GM11168 (cell line): ENCODE data around the gene CDC42BPB.
"Not testable (repeated sequence)": the region's sequence is repeated elsewhere in the genome, so short reads cannot be mapped to it uniquely, and the experiment has no call there.

Experiments
- in situ Hi-C: fragments of 300-500 bp; cut with MboI; formaldehyde crosslinking; loops from one replicate; pipeline ENCODE4 v1.12.0; 2022; ENCODE audit warnings: low sequenced_read_pairs; ENCODE audit not compliant: unreplicated experiment

Gene CDC42BPB

DNA sequence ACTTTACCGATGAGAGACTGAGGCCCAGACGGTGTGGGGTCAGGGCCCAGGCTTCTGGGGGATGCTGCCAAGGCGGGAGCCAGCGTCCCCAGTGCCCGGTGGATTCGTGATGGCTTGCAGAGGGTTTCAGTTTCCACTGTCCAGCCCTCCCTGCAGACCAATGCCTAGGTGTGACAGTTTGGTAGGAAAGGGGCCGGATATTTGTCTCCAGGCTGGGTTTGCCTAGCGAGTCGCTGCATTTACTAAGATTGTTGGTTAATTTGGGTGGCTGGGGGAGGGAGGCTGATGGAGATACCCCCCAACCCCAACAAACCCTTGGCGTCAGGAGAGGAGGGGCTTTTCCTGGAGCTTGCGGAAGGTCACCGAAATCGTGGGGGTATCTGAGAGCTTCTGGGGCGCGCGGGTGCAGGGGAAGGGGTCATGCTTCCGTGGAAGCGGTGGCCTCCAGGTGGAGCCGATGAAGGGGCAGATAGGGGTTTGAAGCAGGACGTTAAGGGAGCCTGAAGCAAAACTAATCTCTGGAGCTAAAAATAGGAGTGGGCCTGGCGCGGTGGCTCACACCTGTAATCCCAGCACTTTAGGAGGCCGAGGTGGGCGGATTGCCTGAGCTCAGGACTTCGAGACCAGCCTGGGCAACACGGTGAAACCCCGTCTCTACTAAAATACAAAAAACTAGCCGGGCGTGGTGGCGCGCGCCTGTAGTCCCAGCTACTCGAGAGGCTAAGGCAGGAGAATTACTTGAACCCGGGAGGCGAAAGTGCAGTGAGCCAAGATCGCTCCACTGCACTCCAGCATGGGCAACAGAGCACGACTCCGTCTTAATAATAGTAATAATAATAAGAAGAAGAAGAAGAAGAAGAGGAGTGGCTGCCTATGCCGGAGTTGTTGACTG is 1.1 kb upstream of the CDC42BPB start:
- in situ Hi-C loops, result no loop called here

DNA sequence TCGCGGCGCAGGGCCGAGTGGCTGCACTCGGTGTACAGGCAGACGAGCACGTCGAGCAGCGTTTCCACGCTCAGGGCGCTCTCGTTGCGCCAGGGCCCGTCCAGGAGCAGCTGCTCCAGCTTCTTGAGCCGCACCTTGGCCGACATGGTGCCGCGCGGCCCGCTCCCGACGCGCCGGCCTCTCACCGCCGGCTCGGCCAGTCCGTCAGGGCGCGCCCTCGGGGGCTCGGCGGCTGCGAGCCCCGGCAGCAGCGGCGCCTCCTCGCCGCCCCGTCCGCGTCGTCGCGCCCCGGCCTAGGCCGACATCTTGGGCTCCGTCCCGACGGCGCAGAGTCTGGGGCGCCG is 349 bp downstream of the CDC42BPB start:
- in situ Hi-C loops, result no loop called here

DNA sequence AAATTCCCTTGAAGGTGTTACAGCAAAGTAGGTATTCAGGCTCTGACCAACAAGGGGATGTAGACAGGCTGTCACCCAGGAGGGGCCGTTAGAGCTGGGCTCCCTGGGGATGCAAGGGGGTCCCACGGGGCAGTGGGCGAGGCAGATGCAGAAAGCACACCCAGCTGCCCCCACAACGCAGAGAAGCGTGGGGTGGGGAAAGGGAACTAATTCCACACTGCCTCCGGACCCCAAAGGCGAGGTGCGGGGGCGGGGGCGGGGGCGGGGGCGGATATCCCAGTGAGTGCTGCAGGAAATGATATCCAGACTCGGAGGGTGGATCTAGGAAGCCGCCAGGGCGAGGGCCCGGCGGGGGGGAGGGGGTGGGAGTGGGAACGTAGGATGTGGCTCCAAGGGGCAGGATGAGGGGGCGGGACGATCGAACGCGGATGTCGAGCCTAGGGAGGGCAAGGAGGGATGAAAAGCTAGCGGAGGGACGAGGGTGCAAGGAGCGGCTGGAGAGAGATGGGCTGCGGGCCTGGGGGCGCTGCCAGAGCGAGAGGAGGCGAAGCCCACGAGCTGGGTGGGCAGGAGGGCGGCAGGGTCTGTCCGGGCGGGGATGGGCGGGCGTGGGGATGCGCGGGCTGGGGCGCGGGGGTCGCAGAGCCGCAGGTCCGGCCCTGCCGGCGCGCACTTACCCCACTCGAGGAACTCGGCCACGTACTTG is 874 bp downstream of the CDC42BPB start:
- in situ Hi-C loops, result no loop called here

DNA sequence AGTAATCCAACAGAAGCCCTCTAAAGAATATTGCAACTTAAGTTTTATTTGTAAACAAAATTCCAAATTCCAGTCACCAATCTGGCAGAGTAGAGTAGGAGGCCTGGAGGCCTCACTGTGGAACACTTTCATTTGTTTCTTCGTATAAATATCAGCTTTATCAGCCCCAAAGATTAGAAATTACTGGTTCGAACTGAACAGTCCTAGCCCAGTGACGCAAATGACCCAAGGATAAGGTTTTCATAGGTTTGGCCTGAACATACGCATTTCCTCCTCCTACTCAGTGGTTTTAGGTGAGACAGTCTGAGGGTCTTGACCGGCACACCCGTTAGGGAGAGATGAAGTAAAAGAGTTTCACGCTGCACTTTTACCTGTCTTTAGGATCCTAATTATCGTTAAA is 1.7 kb downstream of the CDC42BPB start:
- in situ Hi-C loops, result no loop called here

DNA sequence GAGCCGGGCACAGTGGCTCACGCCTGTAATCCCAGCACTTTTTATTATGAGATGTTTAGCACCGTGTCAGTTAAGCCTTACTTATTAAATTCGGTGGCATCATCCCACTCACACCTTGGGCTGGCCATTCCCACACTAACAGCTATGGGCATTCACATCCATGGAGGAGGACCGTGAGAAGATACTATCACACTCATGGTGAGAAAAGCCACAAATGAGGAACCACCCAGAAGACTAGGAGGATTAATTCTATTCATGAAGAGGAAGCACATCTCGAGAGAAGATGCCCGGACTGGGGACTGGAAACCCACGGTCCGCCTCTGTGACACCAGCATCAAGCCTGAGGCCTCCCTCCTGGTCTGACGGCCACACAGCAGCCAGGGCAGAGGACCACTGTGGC is 4.9 kb downstream of the CDC42BPB start:
- in situ Hi-C loops, result no loop called here

DNA sequence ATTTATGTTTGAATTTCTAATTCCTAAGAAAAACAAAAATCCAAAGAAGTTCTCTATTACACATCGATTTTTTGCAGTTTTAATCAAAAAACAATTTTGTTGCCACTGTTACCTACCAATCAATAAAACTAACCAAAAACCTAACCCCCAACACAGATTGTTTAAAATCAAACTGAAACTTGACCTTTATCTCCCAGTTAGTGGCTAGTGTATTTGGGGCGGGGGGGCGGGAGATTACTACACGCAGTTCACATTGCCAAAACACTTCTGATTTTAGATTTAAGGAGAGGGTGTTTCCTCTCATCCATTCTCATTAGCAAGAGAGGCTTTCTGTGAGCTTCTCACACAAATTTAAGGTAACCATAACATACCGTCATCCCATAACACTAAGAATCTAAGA is 6.4 kb downstream of the CDC42BPB start:
- in situ Hi-C loops, result no loop called here

DNA sequence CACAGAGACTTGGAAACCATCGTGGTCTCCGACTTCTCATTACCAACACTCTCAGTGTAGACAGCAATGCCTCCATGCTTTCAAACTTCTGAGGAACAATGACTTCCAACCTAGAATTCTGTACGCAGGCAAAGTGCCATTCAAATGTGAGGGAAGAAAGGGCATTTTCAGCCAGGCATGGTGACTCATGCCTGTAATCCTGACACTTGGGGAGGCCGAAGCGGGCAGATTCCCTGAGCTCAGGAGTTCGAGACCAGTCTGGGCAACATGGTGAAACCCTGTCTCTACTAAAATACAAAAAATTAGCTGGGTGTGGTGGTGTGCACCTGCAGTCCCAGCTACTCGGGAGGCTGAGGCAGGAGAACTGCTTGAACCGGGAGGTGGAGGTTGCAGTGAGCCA is 9.9 kb downstream of the CDC42BPB start:
- in situ Hi-C loops, result not testable (repeated sequence)

DNA sequence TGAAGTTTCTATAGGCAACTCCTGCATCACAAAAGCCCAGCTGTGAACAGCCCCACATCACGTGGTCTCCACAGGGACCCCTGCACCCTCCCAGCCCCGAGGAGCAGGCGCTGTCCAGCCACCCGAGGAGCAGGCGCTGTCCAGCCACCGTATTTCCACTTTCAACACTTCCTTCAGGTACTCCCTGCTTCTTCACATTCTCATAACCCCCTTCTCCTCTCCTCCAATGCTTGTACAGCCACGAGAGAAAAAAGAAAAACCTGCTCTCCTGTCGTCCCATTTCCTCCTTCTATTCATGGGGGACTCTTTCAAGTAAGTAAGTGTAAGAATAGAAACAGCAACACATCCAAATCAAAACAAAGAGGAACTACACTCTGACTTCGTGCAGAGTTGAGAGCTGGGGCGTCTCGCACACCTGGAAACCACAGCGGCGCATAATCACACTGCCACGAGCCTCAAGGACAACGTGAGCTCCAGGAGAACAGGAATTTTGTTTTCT is 11.9 kb downstream of the CDC42BPB start:
- in situ Hi-C loops, result no loop called here

DNA sequence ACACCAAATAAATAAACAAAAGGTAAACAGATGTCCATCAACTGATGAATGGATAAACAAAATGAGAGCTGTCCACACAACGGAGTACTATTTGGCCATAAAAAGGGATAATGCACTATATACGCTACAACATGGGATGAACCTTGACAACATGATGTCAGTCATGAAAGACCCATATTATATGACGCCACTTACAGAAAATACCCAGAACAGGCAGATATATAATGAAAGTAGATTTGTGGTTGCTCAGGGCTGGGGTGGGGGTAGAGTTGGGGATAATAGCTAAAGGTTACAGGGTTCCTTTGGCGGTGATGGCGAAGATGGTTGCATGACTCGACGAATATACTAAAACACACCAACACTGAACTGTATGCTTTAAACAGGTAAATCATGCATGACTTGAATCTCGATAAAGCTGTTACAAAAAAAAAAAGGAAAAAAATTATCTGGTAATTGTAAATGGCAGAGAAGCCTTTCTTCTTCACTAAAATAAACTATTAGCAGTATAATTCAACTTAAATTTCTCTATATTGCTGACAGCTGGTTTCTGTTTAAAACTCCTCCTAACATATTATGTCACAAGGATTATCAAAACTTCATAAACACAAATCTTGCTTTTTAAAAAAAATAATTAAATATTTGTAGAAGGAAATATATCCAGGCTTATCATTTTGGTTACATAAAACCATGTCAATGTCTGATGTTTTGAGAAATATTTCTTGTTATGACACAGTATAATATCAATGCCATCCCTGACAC is 13.9 kb downstream of the CDC42BPB start:
- in situ Hi-C loops, result no loop called here

DNA sequence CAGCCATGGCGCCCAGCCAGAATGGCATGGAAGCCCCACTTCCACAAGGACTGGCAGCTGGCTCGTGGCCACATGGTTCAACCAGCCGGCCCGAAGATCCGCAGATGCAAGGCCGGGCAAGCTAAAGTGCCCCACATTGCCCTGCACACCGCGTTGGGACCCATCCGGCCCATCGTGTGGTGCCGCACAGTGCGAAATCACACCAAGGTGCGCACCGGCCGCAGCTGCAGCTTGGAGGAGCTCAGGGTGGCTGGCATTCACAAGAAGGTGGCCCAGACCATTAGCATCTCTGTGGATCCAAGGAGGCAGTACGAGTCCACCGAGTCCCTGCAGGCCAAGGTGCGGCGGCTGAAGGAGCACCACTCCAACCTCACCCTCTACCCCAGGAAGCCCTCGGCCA is 15.9 kb downstream of the CDC42BPB start:
- in situ Hi-C loops, result no loop called here

DNA sequence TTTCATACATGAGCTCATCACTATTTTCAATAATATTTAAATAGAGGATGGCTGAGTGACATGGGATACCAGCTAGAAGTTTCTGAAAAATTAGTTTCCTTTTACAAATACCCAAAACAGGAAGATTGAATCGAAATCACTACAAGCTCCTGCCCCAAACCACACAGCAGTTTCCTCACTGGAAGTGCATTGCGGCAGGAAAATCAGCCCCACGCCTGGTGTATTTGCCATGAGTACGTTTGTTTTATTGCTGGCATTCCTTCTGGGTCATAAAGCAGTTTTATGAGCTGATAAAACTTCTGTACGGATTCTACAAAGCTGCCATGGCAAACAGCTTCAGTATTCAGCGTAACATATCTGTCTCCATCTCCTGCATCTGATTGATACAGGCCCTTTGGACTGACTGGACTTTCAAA is 23.7 kb downstream of the CDC42BPB start:
- in situ Hi-C loops, result no loop called here

DNA sequence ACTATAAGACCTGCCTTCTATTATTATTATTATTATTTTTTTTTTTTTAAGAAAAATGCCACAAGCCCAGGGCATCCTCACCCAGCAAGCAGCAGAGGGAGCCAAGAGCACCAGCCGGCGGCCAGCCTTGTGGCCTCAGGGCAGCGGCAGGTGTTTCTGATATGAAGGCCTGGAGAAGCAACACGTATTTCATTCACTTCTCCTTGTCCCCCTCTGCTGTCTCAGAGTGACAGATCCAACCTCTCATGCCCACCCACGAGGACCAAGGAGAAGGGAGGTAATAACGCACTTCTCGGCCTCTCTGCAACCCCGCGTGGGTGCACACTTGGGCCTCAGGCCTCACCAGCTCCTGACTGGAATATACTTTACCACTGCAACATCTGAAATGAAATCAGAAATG is 25.4 kb downstream of the CDC42BPB start:
- in situ Hi-C loops, result no loop called here

DNA sequence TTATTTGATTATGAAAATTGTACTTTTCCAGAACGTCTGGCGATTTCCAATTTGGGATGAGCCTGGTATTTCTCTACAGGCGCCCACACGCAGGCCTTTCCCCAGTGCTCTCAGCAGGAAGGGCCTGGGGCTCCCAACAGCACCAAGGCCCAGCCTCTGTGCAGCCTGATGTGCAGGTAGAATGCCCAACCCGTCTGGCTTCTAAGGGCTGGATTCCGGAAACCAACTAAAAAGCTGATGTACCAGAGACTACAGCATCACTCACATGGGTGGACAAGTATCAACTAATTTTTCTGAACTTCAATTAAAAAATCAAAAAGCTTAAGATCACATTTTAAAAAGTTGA is 25.8 kb downstream of the CDC42BPB start:
- in situ Hi-C loops, result no loop called here

DNA sequence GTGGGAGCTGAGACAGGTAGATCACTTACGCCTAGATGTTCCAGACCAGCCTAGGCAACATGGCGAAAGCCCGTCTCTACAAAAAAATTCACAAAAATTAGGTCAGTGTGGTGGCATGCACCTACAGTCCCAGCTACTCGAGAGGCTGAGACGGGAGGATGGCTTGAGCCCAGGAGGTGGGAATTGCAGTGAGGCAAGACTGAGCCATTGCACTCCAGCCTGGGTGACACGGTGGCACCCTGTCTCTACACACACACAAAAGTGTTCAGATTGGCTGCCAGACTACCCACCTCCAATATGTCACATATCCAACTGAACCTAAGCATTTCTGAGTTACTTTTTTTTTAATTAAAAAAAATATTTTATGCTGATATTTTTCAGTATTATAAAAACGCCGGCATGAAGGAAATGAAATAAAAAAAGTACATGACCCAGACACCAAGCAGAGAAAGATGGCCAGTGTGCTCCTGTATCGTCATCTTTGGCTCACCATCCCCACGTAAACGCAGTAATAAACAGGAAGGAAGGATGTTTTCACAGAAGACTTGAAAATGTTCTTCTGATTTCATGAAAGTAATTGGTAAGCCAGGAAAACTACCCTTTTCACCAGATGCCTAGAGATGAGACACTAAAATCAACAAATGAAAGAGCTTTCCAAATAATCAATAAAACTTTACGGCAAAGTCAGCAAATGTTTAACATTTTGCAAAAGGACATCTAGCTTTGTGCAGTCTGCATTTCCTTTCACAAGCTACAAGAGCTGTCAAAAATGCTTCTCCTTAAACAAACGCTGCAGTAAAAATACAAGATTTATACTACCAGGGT is 26.4 kb downstream of the CDC42BPB start:
- in situ Hi-C loops, result no loop called here

DNA sequence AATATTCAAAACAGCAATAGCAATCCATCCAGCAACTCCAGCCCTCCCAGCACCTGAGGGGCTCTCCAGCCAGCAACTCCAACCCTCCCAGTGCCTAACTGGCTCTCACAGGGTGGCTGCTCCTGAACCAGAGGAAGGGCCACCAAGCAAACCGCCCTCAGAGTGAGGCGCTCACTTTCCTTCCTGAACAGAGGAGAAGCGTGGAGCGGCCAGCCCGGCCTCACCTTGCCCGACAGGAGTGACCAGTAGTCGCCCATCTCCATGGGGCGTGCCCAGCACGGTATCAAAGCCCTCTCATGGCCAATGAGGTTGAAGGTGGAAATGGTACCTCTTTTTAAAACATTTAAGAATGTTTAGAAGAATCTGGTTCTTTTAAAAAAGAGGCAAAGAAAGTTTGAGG is 27.4 kb downstream of the CDC42BPB start:
- in situ Hi-C loops, result no loop called here

DNA sequence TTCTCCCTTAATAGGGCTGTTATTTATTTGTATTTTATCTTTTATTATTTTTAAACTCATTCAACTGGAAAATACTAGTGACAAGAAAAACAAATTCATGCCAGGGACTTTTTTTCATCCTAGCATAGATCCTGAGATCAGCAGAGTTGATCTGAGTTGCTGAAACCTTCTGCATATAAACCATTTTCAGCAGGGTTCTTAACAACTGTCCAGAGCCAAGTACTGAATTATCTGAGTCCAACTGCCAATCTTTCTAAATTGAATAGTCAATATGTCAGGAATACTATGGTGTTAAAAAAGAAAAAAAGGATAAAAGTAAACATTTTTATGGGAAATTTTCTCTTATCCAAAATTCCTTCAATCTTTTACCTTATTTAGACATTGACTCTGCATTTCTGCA is 28.6 kb downstream of the CDC42BPB start:
- in situ Hi-C loops, result no loop called here

DNA sequence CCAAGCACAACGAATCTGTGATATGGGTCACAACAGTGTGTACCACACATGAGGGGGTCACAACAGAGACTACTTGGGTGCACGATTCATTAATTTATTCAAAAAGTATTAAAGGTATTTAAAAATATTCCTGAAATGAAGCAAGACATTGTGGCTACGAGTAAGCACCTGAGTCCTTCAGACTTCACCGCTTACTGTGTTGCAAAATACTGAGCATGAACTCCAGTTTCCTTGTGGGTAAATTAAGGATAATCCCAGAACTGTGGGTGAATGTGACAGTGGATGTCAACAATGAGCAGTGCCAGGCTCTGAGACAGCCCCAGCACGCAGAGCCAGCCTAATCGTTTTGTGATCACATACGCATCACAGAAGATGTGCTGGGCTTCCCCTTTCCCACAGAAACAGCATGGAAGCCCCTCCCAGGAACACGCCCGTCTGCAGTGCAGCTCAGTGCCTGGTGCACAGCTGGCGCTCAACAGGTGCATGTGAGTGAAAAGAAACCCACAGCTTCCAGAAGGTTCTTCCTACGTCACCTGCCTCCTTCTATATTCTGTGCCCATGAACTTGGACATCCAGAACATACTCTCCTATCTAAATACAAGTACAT is 29.1 kb downstream of the CDC42BPB start:
- in situ Hi-C loops, result no loop called here

DNA sequence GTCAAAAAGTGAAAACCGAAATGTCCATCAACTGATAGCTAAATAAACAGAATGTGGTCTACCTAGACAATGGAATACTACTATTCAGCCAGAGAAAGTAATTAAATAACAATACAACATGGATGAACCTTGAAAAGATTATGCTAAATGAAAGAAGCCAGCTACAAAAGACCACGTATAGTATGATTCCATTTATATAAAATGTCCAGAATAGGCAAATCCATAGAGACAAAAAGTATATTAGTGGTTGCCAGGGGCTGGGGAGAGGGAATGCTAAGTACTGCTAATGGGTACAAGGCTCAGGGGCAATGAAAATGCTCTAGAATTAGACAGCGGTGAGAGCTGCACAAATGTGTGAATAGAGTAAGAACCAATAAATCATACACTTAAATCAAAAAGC is 29.9 kb downstream of the CDC42BPB start:
- in situ Hi-C loops, result no loop called here

DNA sequence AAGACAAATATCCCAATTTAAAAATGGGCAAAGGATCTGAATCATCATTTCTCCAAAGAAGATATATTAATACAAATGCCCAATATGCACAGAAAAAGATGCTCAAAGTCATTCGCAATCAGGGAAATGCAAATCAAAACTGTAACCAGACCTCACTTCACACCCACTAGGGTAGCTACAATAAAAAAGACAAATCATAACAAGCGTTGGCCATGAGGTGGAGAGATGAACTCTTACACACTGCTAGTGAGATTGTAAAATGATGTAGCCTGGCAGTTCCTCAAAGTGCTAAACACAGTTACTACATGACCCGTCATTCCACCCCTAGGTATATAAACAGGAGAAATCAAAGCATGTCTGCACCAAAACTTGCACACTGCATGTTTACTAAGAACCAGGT is 30.4 kb downstream of the CDC42BPB start:
- in situ Hi-C loops, result no loop called here

DNA sequence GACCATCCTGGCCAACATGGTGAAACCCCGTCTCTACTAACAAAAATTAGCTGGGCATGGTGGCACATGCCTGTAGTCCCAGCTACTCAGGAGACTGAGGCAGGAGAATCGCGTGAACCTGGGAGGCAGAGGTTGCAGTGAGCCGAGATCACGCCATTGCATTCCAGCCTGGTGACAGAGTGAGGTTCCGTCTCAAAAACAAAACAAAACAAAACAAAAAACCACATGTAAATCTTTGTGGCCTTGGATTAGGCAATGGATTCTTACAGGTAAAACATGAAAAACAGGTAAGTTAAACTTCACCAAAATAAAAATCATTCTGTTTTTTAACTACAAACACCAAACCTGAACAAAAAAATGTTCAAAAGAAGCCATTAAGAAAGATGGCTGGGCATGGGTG is 31.2 kb downstream of the CDC42BPB start:
- in situ Hi-C loops, result not testable (repeated sequence)
